Suprapubic skin (tissue), 4 donors: ENCODE results near the gene JAK1.

ENCODE experiments used
- POLR2A ChIP-seq, 2 donors: fragments of 450-650 bp; IDR thresholded peaks; one replicate each; pipeline ENCODE4 v1.6.1; 2017; ENCODE audit warnings: antibody characterized with exemption in 2 of 2, mild to moderate bottlenecking in 2 of 2, moderate library complexity in 2 of 2
- POLR2AphosphoS5 ChIP-seq, 3 donors: sonication (generic); formaldehyde crosslinking; IDR thresholded peaks; one replicate each; pipeline ENCODE4 v1.6.1; 2017; ENCODE audit warnings: antibody characterized with exemption in 3 of 3
- TF ChIP-seq, protein P1 (sequence below), 2 donors: fragments of 200-600 bp in 1 of 2; fragments of 450-650 bp in 1 of 2; sonication (generic) in 1 of 2; IDR thresholded peaks; one replicate each; pipeline ENCODE4 v1.5.1; 2016 to 2019; ENCODE audit warnings: antibody characterized with exemption in 2 of 2, mild to moderate bottlenecking in 1 of 2, moderate library complexity in 1 of 2

DNA sequence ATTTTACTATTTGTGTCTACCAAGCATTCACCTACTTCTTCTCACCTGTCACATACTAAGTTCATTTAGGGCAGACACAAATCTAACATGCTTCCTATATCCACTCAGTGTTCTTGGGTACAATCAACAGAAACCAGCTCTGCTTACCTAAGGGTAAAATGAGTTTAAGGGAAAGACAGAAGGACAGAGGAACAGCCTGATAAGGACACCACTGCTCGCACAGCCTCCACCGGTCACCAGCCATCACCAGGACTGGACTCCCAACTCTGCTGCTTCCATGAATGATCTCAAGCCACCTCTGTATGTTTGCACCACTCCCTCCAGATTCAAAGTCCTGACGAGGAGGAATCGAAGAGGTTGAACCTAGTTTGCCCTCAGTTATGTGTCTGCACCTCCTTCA is 72.4 kb downstream of the JAK1 start:
- TF ChIP-seq, protein P1, sequence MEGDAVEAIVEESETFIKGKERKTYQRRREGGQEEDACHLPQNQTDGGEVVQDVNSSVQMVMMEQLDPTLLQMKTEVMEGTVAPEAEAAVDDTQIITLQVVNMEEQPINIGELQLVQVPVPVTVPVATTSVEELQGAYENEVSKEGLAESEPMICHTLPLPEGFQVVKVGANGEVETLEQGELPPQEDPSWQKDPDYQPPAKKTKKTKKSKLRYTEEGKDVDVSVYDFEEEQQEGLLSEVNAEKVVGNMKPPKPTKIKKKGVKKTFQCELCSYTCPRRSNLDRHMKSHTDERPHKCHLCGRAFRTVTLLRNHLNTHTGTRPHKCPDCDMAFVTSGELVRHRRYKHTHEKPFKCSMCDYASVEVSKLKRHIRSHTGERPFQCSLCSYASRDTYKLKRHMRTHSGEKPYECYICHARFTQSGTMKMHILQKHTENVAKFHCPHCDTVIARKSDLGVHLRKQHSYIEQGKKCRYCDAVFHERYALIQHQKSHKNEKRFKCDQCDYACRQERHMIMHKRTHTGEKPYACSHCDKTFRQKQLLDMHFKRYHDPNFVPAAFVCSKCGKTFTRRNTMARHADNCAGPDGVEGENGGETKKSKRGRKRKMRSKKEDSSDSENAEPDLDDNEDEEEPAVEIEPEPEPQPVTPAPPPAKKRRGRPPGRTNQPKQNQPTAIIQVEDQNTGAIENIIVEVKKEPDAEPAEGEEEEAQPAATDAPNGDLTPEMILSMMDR (IDR thresholded peaks at IDR 0.05) = no peak
- no peak for TF ChIP-seq POLR2A (IDR thresholded peaks at IDR 0.05)
- no peak for TF ChIP-seq POLR2AphosphoS5 (IDR thresholded peaks at IDR 0.05)
